ENCODE data around the gene SPRR2F. TPM values are rescaled to one million over a fixed set of nuclear protein-coding genes. Genes with fewer than 3 reads are reported as not detected.
"Not testable (repeated sequence)": the region's sequence is repeated elsewhere in the genome, so short reads cannot be mapped to it uniquely, and the experiment has no call there.

Gene SPRR2F
- total and polyA plus RNA-seq, 10 of the 15 experiments (the other 5 are each of a cell fraction or from before 2014, with no cell fraction given) = 0.18 to 0.27 TPM; not detected in 8

DNA sequence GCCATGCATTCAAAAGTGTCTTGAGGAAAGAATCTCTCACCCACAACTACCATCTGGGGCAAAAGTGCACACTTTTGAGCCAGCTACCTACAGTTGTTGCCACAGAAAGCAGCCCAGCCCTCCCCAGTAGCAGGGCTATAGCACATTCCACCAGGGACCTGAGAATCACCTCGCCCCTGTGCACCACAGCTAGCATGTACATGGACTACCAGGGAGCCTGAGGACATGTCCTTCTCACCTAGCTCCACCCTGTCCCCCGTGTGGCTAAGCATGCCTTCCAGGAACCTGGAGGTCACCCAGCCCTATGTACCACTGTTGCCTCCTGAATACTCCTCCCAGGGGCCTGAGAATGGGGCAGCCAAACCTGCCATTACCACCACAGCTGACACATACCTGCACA is 20.4 kb upstream of the SPRR2F start (continued):
- TF ChIP-seq, protein P1, sequence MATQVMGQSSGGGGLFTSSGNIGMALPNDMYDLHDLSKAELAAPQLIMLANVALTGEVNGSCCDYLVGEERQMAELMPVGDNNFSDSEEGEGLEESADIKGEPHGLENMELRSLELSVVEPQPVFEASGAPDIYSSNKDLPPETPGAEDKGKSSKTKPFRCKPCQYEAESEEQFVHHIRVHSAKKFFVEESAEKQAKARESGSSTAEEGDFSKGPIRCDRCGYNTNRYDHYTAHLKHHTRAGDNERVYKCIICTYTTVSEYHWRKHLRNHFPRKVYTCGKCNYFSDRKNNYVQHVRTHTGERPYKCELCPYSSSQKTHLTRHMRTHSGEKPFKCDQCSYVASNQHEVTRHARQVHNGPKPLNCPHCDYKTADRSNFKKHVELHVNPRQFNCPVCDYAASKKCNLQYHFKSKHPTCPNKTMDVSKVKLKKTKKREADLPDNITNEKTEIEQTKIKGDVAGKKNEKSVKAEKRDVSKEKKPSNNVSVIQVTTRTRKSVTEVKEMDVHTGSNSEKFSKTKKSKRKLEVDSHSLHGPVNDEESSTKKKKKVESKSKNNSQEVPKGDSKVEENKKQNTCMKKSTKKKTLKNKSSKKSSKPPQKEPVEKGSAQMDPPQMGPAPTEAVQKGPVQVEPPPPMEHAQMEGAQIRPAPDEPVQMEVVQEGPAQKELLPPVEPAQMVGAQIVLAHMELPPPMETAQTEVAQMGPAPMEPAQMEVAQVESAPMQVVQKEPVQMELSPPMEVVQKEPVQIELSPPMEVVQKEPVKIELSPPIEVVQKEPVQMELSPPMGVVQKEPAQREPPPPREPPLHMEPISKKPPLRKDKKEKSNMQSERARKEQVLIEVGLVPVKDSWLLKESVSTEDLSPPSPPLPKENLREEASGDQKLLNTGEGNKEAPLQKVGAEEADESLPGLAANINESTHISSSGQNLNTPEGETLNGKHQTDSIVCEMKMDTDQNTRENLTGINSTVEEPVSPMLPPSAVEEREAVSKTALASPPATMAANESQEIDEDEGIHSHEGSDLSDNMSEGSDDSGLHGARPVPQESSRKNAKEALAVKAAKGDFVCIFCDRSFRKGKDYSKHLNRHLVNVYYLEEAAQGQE (IDR thresholded peaks at IDR 0.05; ENCODE audit: low read depth, low read length) = no peak
- no peak for TF ChIP-seq HCFC1 (IDR thresholded peaks at IDR 0.05; ENCODE audit: low read length)
- no peak for TF ChIP-seq BHLHE40 (IDR thresholded peaks at IDR 0.05; ENCODE audit: borderline replicate concordance in 1 of 2, low read depth in 2 of 2, low read length in 1 of 2)
- no peak for TF ChIP-seq SP1 (IDR thresholded peaks at IDR 0.05; ENCODE audit: low read depth, low read length)

DNA sequence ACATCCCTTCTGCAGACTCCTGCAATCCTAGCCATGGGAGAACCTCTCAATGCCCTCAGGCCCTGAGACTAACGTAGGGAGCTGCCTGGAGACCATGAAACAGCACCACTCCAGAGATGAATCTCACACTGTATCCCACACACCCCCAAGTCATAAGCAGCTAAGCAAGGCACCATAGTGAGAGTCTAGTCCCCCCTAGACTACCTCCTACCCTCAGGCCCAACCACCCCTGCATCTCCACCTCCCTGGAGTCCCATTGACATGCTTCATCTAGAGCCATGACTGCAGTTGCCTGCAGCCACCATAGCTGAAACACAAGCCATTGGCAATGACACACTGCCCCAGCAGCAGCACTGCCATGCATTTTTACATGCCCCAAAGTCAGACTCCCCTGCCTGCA is 20.0 kb upstream of the SPRR2F start:
- TF ChIP-seq, protein P2, sequence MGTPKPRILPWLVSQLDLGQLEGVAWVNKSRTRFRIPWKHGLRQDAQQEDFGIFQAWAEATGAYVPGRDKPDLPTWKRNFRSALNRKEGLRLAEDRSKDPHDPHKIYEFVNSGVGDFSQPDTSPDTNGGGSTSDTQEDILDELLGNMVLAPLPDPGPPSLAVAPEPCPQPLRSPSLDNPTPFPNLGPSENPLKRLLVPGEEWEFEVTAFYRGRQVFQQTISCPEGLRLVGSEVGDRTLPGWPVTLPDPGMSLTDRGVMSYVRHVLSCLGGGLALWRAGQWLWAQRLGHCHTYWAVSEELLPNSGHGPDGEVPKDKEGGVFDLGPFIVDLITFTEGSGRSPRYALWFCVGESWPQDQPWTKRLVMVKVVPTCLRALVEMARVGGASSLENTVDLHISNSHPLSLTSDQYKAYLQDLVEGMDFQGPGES (IDR thresholded peaks at IDR 0.05) = no peak
- TF ChIP-seq STAT3 (IDR thresholded peaks at IDR 0.05; ENCODE audit: low read depth, low read length) = no peak
- TF ChIP-seq, protein P1 (IDR thresholded peaks at IDR 0.05; ENCODE audit: low read depth, low read length) = no peak
- intact Hi-C loops (cut with micrococcal nuclease; ENCODE audit: unreplicated experiment) (no loop called here), in situ Hi-C loops (cut with MboI) (no loop called here)
- Histone ChIP-seq H3K36me3 (ENCODE audit: control insufficient read depth in 2 of 2, insufficient read depth in 2 of 2, low read length in 1 of 2) (no peaks in the 10 kb centered on the region), H3K4me1 (ENCODE audit: control insufficient read depth, insufficient read depth, low read length) (no peaks in the 10 kb centered on the region), H3K9me3 (replicated peaks; ENCODE audit: control insufficient read depth, insufficient read depth, low read length) (no peaks in the 10 kb centered on the region; the same call in 2 of the 3 replicates), H3K9ac (ENCODE audit: control insufficient read depth, insufficient read depth, low read length) (no peak overlapping the region), H3K4me3 (no peak overlapping the region), H2AFZ (ENCODE audit: control insufficient read depth, low read depth, low read length) (no peak overlapping the region), H3K27ac (ENCODE audit: control insufficient read depth, insufficient read depth) (no peak overlapping the region), H3K27me3 (replicated peaks in 1 of 2; ENCODE audit: control insufficient read depth in 2 of 2, insufficient read depth in 2 of 2, low read length in 1 of 2) (no peaks in the 10 kb centered on the region), H4K20me1 (ENCODE audit: control insufficient read depth, insufficient read depth) (no peaks in the 10 kb centered on the region), H3K4me2 (ENCODE audit: control insufficient read depth, insufficient read depth) (no peak overlapping the region), H3K79me2 (ENCODE audit: control insufficient read depth, insufficient read depth, low read length) (no peaks in the 10 kb centered on the region)
- ChIA-PET CTCF (interaction anchor here (1.1 to 1.2 kb wide), 2 partner anchors 97 to 219 kb away, joined by 3 read pairs; no protein-coding TSS in a partner anchor), RAD21 (ENCODE audit: unreplicated experiment) (no interaction called here), POLR2A (no interaction called here), SMC1A (ENCODE audit: uncharacterized antibody, unreplicated experiment) (no interaction called here)
- WGBS (ENCODE audit: insufficient coverage, insufficient replicate concordance, low lambda C conversion rate, missing lambda C conversion rate) = 0% methylated on average over 1 of the region's 1 CpG
- FAIRE-seq = no peak
- DNase-seq (ENCODE audit: low read depth, low spot score) = no peak
- no peak for ATAC-seq
- no TSS peak for BruUV-seq (replicated peaks)

DNA sequence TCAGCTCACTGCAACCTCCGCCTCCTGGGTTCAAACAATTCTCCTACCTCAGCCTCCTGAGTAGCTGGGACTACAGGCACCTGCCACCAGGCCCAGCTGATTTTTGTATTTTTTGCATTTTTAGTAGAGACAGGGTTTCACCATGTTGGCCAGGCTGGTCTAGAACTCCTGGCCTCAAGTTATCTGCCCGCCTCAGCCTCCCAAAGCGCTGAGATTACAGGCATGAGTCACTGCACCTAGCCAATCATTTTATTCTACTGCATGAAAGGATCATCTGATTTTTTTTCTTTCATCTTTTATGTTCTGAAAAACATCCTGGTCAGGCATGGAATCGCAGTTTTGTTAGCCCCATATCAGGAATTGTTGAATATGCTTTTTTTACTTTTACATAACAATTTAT is 15.4 kb upstream of the SPRR2F start:
- H4K20me1 ChIP-seq (ENCODE audit: control insufficient read depth, insufficient read depth); H3K4me2 ChIP-seq (ENCODE audit: control insufficient read depth, insufficient read depth); H3K9me3 ChIP-seq (replicated peaks; ENCODE audit: control insufficient read depth, insufficient read depth, low read length); H3K27me3 ChIP-seq (replicated peaks in 1 of 2; ENCODE audit: control insufficient read depth in 2 of 2, insufficient read depth in 2 of 2, low read length in 1 of 2); CTCF ChIA-PET; H3K4me1 ChIP-seq (ENCODE audit: control insufficient read depth, insufficient read depth, low read length); H3K27ac ChIP-seq (ENCODE audit: control insufficient read depth, insufficient read depth); intact Hi-C loops (cut with micrococcal nuclease; ENCODE audit: unreplicated experiment); H3K79me2 ChIP-seq (ENCODE audit: control insufficient read depth, insufficient read depth, low read length); BruUV-seq (replicated peaks); SMC1A ChIA-PET (ENCODE audit: uncharacterized antibody, unreplicated experiment); DNase-seq (ENCODE audit: low read depth, low spot score); in situ Hi-C loops (cut with MboI); H3K9ac ChIP-seq (ENCODE audit: control insufficient read depth, insufficient read depth, low read length); ATAC-seq; RAD21 ChIA-PET (ENCODE audit: unreplicated experiment); H2AFZ ChIP-seq (ENCODE audit: control insufficient read depth, low read depth, low read length); H3K36me3 ChIP-seq (ENCODE audit: control insufficient read depth in 2 of 2, insufficient read depth in 2 of 2, low read length in 1 of 2); FAIRE-seq; H3K4me3 ChIP-seq: not testable (repeated sequence)
- 49% methylated on average over 4 of the region's 4 CpGs for WGBS (ENCODE audit: insufficient coverage, insufficient replicate concordance, low lambda C conversion rate, missing lambda C conversion rate)
- POLR2A ChIA-PET = interaction anchor here (1.8 kb wide), 1 partner anchor 14 kb away, joined by 3 read pairs; no protein-coding TSS in a partner anchor

All from GM12878 (cell line).